ENCODE data around the gene CHIT1. TPM values are rescaled to one million over a fixed set of nuclear protein-coding genes. Genes with fewer than 3 reads are reported as not detected.

Gene CHIT1
- total and polyA plus RNA-seq, 8 donors: 0.05 to 0.38 (median 0.24) TPM

DNA sequence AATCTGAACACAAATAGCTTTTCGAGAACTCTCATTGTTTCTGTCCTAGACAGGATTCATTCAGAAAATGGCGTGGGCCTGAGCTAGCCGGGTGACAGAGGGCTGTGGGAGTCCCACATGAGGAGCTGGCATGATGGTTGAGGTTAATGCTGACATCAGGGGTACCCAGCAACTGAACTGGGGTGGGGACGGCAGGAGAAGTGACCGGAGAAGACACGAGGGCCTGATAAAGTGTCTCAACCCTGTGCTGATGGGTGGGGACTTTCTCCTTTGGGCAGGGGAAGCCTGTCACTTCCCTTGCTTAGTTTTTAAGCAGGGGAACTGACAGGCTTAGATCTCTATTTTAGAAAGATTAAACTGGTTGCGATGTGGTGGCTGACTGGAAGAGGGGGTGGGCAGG lies 14.6 kb downstream of the CHIT1 start:
- Histone ChIP-seq H3K27me3 (no peaks in the 10 kb centered on the region), H3K4me1 (no peaks in the 10 kb centered on the region), H3K36me3 (no peaks in the 10 kb centered on the region), H3K4me3 (no peak overlapping the region), H3K27ac (no peak overlapping the region), H3K9me3 (no peaks in the 10 kb centered on the region)
- TF ChIP-seq, protein P1, sequence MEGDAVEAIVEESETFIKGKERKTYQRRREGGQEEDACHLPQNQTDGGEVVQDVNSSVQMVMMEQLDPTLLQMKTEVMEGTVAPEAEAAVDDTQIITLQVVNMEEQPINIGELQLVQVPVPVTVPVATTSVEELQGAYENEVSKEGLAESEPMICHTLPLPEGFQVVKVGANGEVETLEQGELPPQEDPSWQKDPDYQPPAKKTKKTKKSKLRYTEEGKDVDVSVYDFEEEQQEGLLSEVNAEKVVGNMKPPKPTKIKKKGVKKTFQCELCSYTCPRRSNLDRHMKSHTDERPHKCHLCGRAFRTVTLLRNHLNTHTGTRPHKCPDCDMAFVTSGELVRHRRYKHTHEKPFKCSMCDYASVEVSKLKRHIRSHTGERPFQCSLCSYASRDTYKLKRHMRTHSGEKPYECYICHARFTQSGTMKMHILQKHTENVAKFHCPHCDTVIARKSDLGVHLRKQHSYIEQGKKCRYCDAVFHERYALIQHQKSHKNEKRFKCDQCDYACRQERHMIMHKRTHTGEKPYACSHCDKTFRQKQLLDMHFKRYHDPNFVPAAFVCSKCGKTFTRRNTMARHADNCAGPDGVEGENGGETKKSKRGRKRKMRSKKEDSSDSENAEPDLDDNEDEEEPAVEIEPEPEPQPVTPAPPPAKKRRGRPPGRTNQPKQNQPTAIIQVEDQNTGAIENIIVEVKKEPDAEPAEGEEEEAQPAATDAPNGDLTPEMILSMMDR (IDR thresholded peaks at IDR 0.05): no peak
- FAIRE-seq (no peak), DNase-seq (no peak), ATAC-seq (no peak)
- WGBS, 2 donors: 74 to 87% methylated on average over 7 of the region's 7 CpGs
- intact Hi-C loops (cut with DNase I): loop anchor here in 2 of 3 donors (5.0 kb wide), 4 partner anchors 93 to 178 kb away; no protein-coding TSS in a partner anchor

DNA sequence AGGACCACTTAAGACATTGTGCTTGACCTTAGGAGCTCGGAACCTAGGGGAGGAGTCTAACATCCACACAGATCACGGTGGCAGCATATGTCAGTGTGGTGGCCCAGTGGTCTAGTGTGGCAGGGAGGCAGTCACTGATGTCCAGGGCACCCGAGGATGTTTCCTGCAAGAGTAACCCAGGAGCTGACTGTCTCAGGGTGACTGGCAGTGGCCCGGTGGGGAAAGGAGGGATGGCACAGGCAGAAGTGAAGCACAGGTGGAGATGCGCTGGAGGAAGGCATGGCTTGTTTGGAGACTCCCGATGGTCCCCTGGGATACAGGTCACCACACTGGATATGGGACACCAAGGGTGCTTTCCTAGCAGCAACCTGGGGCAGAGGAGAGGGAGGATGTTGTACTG lies 16.3 kb downstream of the CHIT1 start:
- H3K27ac ChIP-seq: no peak overlapping the region
- no peaks in the 10 kb centered on the region for H3K27me3 ChIP-seq
- TF ChIP-seq, protein P1 (IDR thresholded peaks at IDR 0.05): no peak
- no peak for DNase-seq
- no peak for ATAC-seq
- no peak for FAIRE-seq
- 70 to 86% methylated on average over 6 of the region's 6 CpGs for WGBS, 2 donors
- H3K9me3 ChIP-seq: no peaks in the 10 kb centered on the region
- H3K4me3 ChIP-seq: no peak overlapping the region
- H3K4me1 ChIP-seq: no peaks in the 10 kb centered on the region
- intact Hi-C loops (cut with DNase I): no loop called here
- no peaks in the 10 kb centered on the region for H3K36me3 ChIP-seq

DNA sequence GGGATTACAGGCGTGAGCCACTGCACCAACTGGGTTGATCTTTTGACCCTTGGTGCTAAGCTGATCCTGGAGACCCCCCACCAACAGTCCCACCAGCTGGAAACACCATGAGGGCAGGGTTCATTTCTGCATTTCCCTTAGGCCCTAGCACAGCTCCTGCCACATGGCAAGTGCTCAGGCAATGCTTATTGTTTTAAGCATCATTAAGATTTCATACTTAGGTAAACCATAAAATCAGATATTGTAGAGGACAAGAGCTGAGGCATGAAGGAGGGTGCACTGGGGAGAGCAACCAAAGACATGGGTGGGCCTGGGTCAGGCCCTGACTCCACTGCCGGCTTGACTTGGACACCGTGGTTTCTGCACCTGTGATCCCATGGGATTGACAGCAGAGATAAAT lies 17.7 kb downstream of the CHIT1 start:
- ATAC-seq (no peak), DNase-seq (no peak), FAIRE-seq (no peak)
- WGBS, 2 donors: 87% methylated on average over 3 of the region's 3 CpGs
- no peak overlapping the region for H3K27ac ChIP-seq
- no peaks in the 10 kb centered on the region for H3K36me3 ChIP-seq
- TF ChIP-seq, protein P1 (IDR thresholded peaks at IDR 0.05): no peak
- H3K27me3 ChIP-seq: no peaks in the 10 kb centered on the region
- no peaks in the 10 kb centered on the region for H3K4me1 ChIP-seq
- no peaks in the 10 kb centered on the region for H3K9me3 ChIP-seq
- intact Hi-C loops (cut with DNase I): no loop called here
- H3K4me3 ChIP-seq: no peak overlapping the region

DNA sequence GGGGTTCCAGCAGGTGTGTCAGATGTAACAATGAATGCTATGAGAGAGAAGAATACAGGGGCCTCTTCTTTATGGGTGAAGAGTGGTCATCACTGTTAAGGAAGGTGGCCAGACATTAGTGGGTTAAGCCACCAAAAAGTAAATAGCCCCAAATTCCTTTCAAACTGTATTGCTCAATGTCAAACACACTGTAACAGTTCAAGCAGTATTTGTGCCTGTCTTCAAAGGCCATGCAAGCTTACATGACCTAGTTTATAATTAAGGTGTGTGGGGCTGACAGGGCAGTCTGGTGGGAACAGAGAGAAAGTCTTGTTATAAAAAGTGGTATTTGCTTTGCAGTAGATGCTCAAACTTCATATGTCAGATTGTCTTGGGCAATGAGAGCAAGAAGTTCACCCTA lies 18.5 kb downstream of the CHIT1 start:
- no peaks in the 10 kb centered on the region for H3K4me1 ChIP-seq
- TF ChIP-seq, protein P1 (IDR thresholded peaks at IDR 0.05): no peak
- H3K27ac ChIP-seq: no peak overlapping the region
- ATAC-seq (no peak), FAIRE-seq (no peak), DNase-seq (no peak)
- intact Hi-C loops (cut with DNase I): no loop called here
- H3K9me3 ChIP-seq: no peaks in the 10 kb centered on the region
- H3K27me3 ChIP-seq: no peaks in the 10 kb centered on the region
- H3K36me3 ChIP-seq: no peaks in the 10 kb centered on the region
- no peak overlapping the region for H3K4me3 ChIP-seq

DNA sequence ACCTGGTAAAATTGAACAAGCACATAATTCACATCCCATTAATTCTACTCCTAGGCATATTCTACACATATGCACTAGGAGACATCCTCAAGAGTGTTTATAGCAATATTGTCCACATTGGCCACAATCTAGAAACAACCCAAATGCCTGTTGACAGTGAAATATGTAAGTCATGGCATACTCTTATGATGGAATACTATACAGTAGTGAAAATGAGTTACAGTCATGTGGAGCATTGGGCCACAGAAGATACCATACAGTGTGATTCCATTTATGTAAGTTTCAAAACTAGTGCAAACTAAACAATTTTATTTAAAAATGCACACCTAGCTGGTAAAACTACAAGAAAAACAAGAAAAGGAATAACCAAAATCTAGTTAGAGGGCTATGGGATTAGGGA lies 19.1 kb downstream of the CHIT1 start:
- ATAC-seq: no peak
- Histone ChIP-seq H3K4me1 (no peaks in the 10 kb centered on the region), H3K27me3 (no peaks in the 10 kb centered on the region), H3K27ac (no peak overlapping the region), H3K4me3 (no peak overlapping the region), H3K9me3 (no peaks in the 10 kb centered on the region), H3K36me3 (no peaks in the 10 kb centered on the region)
- no peak for DNase-seq
- TF ChIP-seq, protein P1 (IDR thresholded peaks at IDR 0.05): no peak
- intact Hi-C loops (cut with DNase I): no loop called here
- FAIRE-seq: no peak
